GM18868 (cell line): ENCODE results near the gene TLR7.

Source experiments
- ATAC-seq: cut with Tn5 transposase; IDR thresholded peaks from one replicate; pipeline ENCODE4 v1.9.1; 2021; ENCODE audit warnings: mild to moderate bottlenecking, moderate library complexity; ENCODE audit not compliant: unreplicated experiment

The TLR7 gene

GRCh38 chrX:12922599-12922919 lies 55.7 kb downstream of the TLR7 start:
- no peak for ATAC-seq

- ATAC-seq, result no peak
Measured at GRCh38 chrX:12929701-12930100, 62.8 kb downstream of the TLR7 start.

GRCh38 chrX:12930150-12930549 lies 63.3 kb downstream of the TLR7 start:
- ATAC-seq, result no peak

- no peak for ATAC-seq
Measured at GRCh38 chrX:12932244-12932643, 65.4 kb downstream of the TLR7 start.

GRCh38 chrX:12934850-12935249 lies 68.0 kb downstream of the TLR7 start:
- ATAC-seq, result no peak

- no peak for ATAC-seq
Measured at GRCh38 chrX:12936947-12937346, 70.1 kb downstream of the TLR7 start.
